OCI-LY7 (cell line): Measurements from ENCODE around the gene TACR2.

Experiments
- CTCF ChIP-seq: fragments of 200-600 bp; sonication (generic); conservative IDR thresholded peaks from 2 replicates; pipeline ENCODE4 v1.5.1; 2014; ENCODE audit warnings: mild to moderate bottlenecking, antibody characterized with exemption, low read length, moderate library complexity, mixed read lengths
- EZH2phosphoT487 ChIP-seq: fragments of 200-600 bp; sonication (generic); IDR thresholded peaks from 2 replicates; pipeline ENCODE4 v1.6.1; 2018; ENCODE audit warnings: low read depth, borderline replicate concordance, mild to moderate bottlenecking, mixed run types, antibody characterized with exemption, low read length, moderate library complexity, mixed read lengths

- TF ChIP-seq CTCF (no peak), EZH2phosphoT487 (no peak)
Observed at GRCh38 chr10:69456880-69457693, 40.4 kb upstream of the TACR2 start.
